ENCODE results near the gene FAM110A. TPM values are rescaled to one million over a fixed set of nuclear protein-coding genes. Genes with fewer than 3 reads are reported as not detected.

FAM110A gene
- total RNA-seq, 1 donor from 2014 or later, result 19.1 TPM

GRCh38 chr20:841568-842546 lies 8.3 kb downstream of the FAM110A start:
- intact Hi-C loops (cut with micrococcal nuclease), result loop anchor here (10.0 kb wide), 1 partner anchor 813 kb away; the partner anchor contains the start of gene SIRPG

DNA sequence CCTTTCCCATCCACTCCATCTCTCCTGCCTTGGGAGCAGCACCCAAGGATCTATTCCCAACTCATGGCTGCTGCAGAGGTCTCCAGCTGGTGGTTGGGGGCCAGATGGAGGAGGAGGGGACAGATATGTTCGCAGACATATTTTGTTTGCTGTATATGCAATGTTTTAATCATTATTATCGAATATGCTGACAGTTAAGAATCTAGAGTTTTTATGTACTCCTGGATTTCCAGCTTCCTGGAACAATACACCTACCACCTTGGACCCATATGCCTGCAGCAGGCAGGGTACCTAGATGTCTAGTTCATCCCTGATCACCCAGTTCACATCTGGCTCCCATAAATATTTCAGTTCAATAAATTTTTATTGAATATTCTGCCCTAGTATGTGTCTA lies 9.0 kb downstream of the FAM110A start:
- intact Hi-C loops (cut with micrococcal nuclease), result loop anchor here (10.0 kb wide), 1 partner anchor 812 kb away; the partner anchor contains the start of gene SIRPG

DNA sequence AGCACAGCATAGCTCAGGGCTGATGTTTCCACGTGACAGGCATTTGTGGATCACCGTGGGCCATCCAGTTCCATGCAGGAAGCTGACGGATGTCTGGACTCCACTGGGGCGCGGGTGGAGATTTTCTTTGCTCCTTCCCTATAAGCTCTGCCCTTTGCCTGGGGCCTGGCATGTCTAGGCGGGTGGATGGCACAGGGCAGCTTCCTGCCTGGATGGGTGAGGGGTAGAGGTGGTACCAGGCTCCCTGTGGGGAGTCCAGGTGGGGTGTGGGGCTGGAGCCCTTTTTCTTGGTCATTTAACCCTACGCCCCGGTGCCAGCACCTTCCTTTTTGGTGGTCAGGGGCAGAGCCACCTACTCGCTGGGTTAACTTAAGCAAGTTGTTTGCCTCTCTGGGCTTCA lies 10.4 kb downstream of the FAM110A start:
- intact Hi-C loops (cut with micrococcal nuclease), result loop anchor here (1.0 to 10.0 kb wide), 2 partner anchors 11 to 811 kb away; partner anchors contain the start of genes FAM110A and SIRPG

- intact Hi-C loops (cut with micrococcal nuclease), result loop anchor here (1.0 to 10.0 kb wide), 2 partner anchors 11 to 810 kb away; partner anchors contain the start of genes FAM110A and SIRPG
These were observed 11.1 kb downstream of the FAM110A start for GRCh38 chr20:844473-845225.

- intact Hi-C loops (cut with micrococcal nuclease), result loop anchor here (10.0 kb wide), 1 partner anchor 809 kb away; the partner anchor contains the start of gene SIRPG
These were observed 11.8 kb downstream of the FAM110A start for GRCh38 chr20:845226-845868.

GRCh38 chr20:845941-846893 lies 12.7 kb downstream of the FAM110A start:
- intact Hi-C loops (cut with micrococcal nuclease), result loop anchor here (10.0 kb wide), 1 partner anchor 809 kb away; the partner anchor contains the start of gene SIRPG

DNA sequence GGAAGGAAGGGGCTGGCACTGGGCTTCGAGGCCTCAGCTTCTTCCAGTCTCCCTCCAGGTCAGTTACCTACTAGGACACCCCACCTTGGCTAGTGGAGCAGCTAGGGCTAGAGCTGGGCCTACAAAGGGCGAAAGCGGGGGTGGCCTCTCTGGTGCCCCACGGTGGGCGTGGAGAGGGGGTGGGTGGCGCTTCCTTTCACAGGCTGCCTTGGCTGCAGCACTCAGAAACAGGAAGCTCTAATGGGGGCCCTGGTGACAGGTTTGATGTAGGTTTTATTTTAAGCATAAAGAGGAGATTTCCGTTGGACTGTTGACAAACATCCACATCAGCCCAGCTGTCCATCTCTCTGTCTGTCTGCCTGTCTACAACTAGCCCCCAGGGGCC lies 13.4 kb downstream of the FAM110A start:
- intact Hi-C loops (cut with micrococcal nuclease), result loop anchor here (10.0 kb wide), 1 partner anchor 808 kb away; the partner anchor contains the start of gene SIRPG

DNA sequence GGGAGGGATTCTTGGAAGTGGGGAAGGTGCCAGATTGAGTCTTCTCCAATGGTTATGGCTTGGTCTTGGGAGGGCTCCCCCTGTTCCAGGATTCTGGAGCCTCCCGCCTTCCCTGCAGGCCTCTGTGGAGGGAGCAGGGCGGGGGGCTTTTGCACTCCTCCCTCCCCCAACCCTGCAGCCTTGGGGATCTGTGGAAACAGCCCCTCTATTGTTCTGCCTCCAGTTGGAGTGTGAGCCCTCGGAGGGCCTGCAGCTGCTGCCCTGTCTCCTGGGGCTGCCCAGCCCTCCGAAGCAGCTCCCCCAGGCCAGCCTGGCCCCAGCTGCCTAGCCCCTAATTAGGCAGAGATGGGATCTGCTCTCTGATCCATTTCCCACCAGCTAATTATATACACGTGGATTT lies 14.7 kb downstream of the FAM110A start:
- intact Hi-C loops (cut with micrococcal nuclease), result loop anchor here (10.0 kb wide), 1 partner anchor 807 kb away; the partner anchor contains the start of gene SIRPG

- intact Hi-C loops (cut with micrococcal nuclease), result loop anchor here (10.0 kb wide), 1 partner anchor 806 kb away; the partner anchor contains the start of gene SIRPG
These were observed 15.2 kb downstream of the FAM110A start for GRCh38 chr20:848731-849130.

- intact Hi-C loops (cut with micrococcal nuclease), result no loop called here
These were observed 20.0 kb downstream of the FAM110A start for GRCh38 chr20:853406-853996.

DNA sequence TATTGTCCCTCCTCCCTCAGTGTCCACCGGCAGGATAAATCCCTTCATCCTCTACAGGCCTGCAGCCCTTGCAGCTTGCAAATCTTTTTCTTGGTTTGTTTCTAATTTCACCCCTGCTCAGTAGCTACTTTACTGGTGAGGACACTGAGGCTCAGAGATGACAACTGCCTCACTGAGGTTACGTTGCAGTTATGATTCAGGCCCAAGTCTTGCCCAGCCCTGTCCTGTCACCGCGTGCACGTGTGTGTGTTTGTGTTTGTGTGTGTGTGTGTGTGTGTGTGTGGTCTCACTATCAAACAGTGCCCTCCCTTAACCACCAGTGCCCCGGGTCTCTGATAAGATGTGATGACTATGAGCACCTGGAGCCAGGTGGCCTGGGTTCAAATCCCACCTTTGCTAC lies 21.1 kb downstream of the FAM110A start:
- intact Hi-C loops (cut with micrococcal nuclease), result no loop called here

DNA sequence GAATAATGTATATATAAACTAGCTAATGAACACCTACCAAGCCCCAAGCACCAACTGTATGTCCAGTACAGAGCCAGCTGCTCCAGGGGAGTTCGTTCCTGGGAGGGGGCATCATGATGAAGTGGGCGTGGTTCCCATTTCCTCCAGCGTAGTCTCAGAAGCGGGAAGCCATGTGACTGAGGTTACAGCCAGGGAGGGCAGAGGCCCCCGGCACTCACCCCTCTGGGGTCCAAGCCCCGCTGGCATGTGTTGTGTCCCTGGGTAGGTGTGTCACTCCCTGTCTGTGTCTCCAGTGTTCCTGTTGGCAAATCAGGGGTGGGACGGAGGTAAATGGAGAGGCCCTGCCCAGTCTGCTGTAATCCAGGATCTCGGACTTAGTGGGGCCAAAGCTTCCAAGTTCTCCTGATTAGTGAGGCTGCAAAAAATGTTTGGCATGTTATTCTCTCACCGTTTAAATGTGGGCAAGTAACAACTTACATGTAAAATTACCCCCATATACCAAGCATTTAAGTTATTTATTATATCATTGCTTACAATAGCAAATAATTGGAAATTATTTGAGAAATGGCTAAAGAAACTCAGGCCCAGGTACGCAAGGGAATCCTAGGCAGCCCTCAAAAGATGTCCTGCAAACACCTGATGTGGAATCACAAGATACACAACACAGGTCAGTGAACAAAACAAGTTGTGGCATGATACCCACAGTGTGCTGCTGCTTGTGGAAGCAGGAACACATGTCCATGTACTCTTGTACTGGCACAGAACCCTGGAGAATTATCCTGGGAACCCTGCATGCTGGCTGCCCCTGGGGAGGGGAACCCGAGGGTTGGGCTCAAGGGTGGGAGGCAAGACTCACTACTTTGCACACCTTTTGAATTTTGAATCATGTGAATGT lies 22.2 kb downstream of the FAM110A start:
- intact Hi-C loops (cut with micrococcal nuclease), result no loop called here

GRCh38 chr20:856361-856775 lies 22.9 kb downstream of the FAM110A start:
- intact Hi-C loops (cut with micrococcal nuclease), result no loop called here

DNA sequence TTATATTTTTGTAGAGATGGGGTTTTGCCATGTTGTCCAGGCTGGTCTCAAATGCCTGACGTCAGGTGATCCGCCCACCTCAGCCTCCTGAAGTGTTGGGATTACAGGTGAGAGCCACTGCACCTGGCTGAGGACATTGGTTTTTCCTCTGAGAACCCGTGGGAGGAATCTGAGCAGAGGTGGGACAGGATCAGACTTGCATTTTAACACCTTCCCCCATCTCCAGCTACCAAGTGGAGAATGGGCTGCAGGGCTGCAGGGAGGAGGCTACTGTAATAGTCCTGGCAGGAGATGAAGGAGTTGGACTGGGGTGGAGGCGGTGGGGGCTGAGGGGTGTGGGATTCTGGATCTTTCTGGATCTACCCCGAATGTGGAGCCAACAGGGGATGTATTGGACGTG lies 24.5 kb downstream of the FAM110A start:
- intact Hi-C loops (cut with micrococcal nuclease), result no loop called here

DNA sequence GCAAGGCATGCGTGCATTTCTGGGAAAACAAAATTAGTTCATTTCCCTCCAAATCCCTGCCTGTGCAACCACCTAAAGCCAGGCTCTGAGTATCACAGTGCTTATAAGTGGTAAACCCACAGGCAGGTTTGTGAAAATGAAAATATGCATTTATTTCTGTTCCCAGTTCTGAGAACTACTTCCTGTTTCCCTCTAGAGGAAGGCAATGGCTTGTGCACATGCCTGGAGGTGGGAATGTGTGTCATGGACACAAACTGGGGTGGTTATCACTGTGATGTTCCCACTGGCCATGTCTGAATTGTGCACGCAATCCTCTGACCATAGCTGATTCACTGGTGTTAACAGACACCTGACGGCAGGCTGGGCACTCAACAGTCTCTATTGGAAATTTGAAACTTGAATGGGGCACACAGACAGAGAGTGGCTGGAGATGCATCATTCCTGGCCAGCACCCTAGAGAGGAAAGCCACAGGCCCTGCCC lies 26.3 kb downstream of the FAM110A start:
- intact Hi-C loops (cut with micrococcal nuclease), result no loop called here

GRCh38 chr20:860891-861290 lies 27.4 kb downstream of the FAM110A start:
- intact Hi-C loops (cut with micrococcal nuclease), result no loop called here

DNA sequence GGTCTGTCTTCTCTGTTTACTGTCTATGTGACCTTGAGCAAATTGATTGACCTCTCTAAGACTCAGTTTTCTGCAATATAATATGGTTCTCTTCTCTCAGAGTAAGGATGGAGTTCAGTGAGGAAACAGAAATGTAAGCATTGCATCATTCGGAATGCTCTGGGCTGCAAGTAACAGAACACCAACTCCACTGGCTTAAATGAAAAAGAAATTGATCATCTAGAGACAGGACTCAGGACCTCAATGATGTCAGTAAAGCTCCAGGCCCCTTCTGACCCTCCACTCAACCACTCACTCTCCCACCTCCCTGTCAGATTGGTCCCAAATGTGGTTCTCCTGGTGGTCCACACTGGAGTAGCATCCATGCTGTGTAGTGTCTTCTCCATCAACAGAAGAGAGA lies 31.9 kb downstream of the FAM110A start:
- intact Hi-C loops (cut with micrococcal nuclease), result no loop called here

- intact Hi-C loops (cut with micrococcal nuclease), result no loop called here
These were observed 34.8 kb downstream of the FAM110A start for GRCh38 chr20:868279-868678.
